HG03103 (cell line): ENCODE results near the gene MACROD2.
A peak's percentile ranks its signal among the peaks of the same experiment; 100 is the strongest.

Experiments used
- ATAC-seq: cut with Tn5 transposase; IDR thresholded peaks from one replicate; pipeline ENCODE4 v1.9.1; 2021; ENCODE audit warnings: low read depth; ENCODE audit not compliant: unreplicated experiment

MACROD2 gene

DNA sequence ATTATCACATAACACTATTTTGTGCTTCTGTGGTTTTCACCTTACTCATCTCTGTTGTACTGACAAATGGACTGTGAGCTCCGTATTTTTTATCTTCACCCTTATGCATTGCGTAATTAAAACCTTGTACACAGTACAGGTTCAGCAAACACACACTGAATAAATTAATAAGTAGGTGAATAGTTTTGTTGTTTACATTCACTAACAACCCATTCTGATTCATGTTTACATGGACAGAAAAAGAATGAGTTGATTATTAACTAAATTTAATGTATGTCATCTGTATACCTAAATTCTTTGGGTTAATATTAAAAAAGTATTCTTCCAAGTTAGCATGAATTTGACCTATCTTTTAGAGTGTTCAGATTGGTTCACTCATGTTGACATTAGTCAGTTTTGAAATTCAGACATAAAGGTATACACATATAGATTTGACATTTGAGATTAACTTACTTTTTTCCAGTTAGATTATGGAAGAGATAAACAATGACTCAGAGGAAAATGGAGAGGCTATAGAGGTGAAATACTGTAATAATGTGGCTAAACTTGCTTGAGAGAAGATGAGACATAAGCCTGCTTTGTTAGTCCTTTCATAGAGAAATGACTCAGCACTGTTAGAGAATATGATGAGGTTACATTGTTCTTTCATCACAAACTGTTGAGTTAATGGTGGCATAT, 883.8 kb downstream of the MACROD2 start:
- peak; percentile 50 for ATAC-seq

GRCh38 chr20:14879839-14880238, 884.5 kb downstream of the MACROD2 start:
- no peak for ATAC-seq

GRCh38 chr20:14881518-14881917, 886.2 kb downstream of the MACROD2 start:
- no peak for ATAC-seq

GRCh38 chr20:14882157-14882556, 886.8 kb downstream of the MACROD2 start:
- no peak for ATAC-seq

DNA sequence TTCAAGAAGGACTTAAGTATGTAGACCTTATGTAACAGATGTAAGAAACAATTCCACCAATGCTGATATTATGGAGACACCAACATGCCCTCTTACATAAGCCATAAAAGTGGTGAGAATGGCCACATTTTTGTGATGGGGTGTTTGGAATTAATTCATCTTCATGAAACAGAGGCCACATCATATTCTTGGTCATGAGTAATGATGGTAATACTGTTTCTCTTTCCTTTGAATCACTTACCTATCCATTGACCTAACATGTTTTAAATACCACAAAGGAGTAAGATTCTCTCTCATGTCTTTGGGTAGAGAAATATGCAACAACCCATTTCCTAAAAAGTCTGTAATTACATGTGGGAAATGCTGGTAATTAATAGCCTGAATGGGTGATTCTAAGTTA, 887.5 kb downstream of the MACROD2 start:
- no peak for ATAC-seq

DNA sequence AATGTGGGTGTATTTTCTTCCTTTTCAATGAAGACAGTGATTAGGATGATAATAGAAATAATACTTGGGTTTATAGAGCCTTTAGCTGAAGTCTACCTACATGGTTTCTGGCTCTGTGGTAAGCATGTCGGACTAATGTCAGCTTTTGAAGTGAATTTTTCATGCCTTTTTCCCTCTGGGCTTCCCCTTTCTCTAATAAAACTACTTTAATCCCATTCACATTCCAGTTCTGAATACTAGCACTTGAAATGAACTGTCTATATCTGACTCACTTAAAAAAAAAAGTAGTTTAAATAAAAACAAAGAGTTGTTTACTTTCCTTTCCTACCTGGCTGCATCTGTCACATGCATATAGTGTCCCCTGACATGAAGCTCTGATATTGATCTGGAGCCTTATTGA, 888.0 kb downstream of the MACROD2 start:
- ATAC-seq = no peak

- no peak for ATAC-seq
These were observed 890.3 kb downstream of the MACROD2 start for GRCh38 chr20:14885661-14886060.

GRCh38 chr20:14888134-14888533, 892.8 kb downstream of the MACROD2 start:
- ATAC-seq = no peak

DNA sequence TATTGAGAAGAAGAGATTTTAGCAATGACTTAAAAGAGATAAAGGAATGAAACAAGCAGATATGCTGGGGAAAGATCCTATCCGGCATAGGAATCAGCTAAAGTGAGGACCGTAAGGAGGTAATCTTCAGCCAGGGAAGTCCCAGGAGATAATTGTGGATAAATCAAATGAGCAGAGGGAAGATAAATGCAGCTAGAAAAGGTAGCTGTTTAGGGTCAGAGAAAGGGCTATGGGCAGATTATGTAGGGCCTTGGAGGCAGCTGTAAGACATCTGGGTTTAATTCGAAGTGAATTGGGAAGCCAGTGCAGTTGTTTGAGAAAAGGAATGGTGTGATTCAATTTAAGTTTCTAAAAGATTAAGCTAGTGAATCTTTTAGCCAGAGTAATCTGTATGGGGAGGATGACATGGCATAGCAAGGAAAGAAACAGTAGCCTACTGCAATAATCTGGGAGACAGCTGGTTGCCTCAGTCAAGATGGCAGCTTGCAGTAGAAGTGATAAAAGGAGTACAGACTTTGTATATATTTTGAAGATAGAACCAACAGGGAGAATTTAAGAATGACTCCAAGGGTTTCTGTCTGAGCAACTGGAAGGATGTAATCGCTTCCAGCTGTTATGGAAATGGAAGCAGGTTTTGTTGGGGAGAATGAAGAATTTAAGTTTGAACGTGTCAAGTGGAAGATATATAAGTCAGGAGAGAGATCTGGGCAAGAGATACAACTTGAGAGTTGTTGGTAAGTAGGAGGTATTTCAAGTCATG, 894.4 kb downstream of the MACROD2 start:
- no peak for ATAC-seq

- ATAC-seq = no peak
These were observed 895.4 kb downstream of the MACROD2 start for GRCh38 chr20:14890713-14891112.

GRCh38 chr20:14892782-14893181, 897.5 kb downstream of the MACROD2 start:
- no peak for ATAC-seq

- ATAC-seq = no peak
These were observed 901.3 kb downstream of the MACROD2 start for GRCh38 chr20:14896569-14896968.

DNA sequence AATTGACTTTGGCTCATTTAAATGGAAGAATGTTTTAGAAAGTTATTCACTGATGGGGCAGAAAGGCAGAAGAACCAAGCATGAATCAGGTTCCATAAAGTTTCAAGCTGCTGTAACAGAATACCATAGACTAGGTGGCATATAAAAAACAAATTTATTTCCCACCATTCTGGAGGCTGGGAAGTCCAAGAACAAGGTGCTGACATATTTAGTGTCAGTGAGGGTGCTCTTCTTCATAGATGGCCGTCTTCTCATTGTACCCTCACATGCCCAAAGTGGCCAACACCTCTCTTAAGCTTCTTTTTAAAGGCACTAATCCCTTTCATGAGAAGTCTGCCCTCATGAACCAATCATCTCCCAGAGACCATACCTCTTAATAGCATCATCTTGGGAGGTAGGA, 902.3 kb downstream of the MACROD2 start:
- no peak for ATAC-seq

DNA sequence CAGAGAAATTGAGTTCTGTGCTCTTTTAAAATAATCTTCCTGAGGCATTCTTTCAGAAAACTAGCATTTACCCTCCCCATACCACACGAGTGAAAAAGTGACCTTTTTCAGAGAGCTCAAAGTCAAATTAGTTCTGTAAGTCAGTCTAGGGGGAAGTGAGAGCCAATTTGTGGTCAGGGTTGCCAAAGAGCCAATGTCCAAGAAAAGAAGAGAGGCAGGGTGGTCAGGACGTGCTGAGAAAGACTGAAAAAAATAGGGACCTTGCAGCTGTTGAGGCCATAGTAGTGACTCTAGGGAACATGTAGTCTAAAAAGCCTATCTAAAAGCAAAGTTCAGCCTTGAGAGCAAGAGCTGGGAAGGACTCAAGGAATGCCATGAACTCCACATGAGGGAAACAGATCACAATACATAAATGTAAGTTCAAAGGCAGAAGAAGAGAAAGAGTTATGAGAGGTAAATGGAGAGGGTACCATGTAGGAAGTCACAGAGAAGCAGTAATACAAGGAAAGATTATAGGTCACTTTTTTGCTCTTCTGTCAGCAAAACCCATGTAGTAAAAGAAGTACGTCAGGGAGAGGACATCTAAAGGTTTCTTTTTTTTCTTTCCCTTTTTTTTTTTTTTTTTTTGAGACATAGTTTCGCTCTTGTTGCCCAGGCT, 907.2 kb downstream of the MACROD2 start:
- peak; percentile 90 for ATAC-seq

- no peak for ATAC-seq
These were observed 911.7 kb downstream of the MACROD2 start for GRCh38 chr20:14906908-14907434.

DNA sequence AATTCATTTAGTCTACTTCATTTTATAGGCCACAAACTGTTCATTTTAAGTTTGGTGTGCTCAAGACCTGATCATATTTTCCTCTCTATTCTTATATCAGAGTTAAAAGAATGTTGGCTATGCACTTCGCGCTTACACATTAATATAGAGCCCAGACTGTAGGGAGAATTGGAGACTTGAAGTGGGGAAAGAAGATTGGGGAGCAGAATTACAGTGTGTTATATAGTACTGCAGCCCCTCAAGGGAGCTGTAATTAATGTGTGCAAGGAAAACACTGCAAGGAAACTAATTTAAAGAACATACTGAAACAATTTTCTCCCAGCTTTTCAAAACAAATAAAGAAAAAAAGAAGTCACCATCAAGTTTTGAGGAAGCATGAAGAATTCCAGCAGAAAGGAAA, 914.8 kb downstream of the MACROD2 start:
- ATAC-seq = no peak

DNA sequence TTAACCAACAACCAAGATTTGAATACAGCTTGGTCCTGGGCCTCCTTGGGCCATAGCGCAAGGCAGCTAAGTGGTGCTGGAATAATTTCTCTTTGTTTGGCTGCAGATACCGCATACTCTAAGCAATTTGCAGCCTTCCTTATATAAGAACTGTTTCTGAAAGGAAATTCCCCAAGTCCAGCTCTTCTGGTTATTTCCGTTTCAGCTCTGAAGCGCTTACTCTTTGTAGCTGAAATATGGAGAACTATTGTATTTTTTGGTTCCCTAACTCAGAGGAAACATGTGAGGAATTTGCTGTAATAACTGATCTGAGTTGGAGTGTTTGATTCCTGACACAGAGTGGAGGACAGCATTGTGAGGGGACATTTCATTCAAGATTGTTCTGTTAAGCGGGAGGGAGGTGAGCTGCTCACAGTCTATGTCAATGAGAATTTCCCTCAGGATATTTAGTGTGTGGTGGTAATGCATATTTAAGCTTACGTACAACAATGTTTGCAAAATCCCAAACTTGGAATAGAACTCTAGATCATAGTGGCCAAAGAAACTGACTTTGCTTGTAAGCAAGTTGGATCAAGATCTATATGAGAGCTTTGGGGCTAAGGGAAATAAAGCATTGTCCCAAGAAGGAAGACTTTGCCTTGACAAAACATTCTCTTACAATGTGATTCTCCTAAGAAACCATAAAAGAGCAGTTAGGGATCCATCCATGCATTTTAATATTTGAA, 918.7 kb downstream of the MACROD2 start:
- ATAC-seq = no peak

DNA sequence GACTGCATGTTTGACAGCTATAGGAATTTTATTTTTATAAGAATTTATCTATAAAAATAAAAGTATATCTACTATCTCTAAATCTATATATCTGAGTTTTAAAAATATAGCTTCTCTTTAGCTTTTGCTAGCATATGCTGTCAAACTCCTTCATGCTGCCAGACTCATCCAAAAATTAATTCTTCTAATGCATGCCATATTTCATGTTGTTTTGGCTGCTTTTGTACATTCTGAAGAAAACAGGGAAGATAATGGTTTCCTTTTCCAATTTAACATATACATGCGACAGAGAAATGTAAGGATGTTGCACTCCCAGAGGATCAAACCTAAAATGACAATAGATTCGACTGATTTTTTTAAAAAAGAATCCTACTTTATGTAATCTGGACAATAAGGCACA, 919.3 kb downstream of the MACROD2 start:
- no peak for ATAC-seq

- ATAC-seq = no peak
These were observed 920.0 kb downstream of the MACROD2 start for GRCh38 chr20:14915356-14915755.

- no peak for ATAC-seq
These were observed 921.1 kb downstream of the MACROD2 start for GRCh38 chr20:14916360-14916920.
